Midbrain (tissue), 1 donor: ENCODE data around the gene ITGA1.

Source experiments
- DNase-seq: peaks from one replicate; lab custom pipeline; 2025; lab: John Stamatoyannopoulos, UW

The ITGA1 gene

GRCh38 chr5:52998552-52999313, 211.0 kb downstream of the ITGA1 start:
- no peak for DNase-seq

- DNase-seq = no peak
These were observed 211.7 kb downstream of the ITGA1 start for GRCh38 chr5:52999344-52999949.

GRCh38 chr5:53001541-53001940, 213.8 kb downstream of the ITGA1 start:
- DNase-seq = no peak

- no peak for DNase-seq
These were observed 214.8 kb downstream of the ITGA1 start for GRCh38 chr5:53002491-53002890.

GRCh38 chr5:53003144-53003543, 215.4 kb downstream of the ITGA1 start:
- DNase-seq = no peak

GRCh38 chr5:53006911-53007890, 219.5 kb downstream of the ITGA1 start:
- DNase-seq = no peak

GRCh38 chr5:53008751-53009150, 221.0 kb downstream of the ITGA1 start:
- no peak for DNase-seq
